K562 (cell line): Measurements from ENCODE around the gene HSPA2. TPM values are rescaled to one million over a fixed set of nuclear protein-coding genes. Genes with fewer than 3 reads are reported as not detected.

Experiments used
- ATAC-seq: fragments of 200-7000 bp; cut with Tn5 transposase; 3 replicates; pipeline ENCODE4 v1.9.1; 2020; ENCODE audit warnings: moderate library complexity
- BruUV-seq: library from RNA; stranded (reverse); fragments of 400-500 nt; replicated peaks from 2 replicates; lab custom pipeline; 2021; lab: Mats Ljungman, UMichigan
- CTCF ChIA-PET: fragments of 300-600 bp; formaldehyde crosslinking; extraction: SDS; loops from one replicate; lab custom pipeline; 2021; ENCODE audit warnings: low intra/inter-chr PET ratio; lab: Yijun Ruan, JAX
- POLR2A ChIA-PET: fragments of 300-600, 350-650 bp; sonication (Branson Sonifier 250); formaldehyde crosslinking; extraction: SDS; loops from one replicate; lab custom pipeline; 2021; ENCODE audit warnings: antibody characterized with exemption, inconsistent platforms; lab: Yijun Ruan, JAX
- DNase-seq, 4 experiments: peaks; one replicate each; pipeline versions ENCODE4 v3.0.0 to v3.0.0-alpha.2; 2011 to 2018; ENCODE audit warnings: low spot score in 3 of 4, mixed read lengths in 3 of 4; ENCODE audit errors: extremely low read depth in 1 of 4
- FAIRE-seq: peaks from 2 replicates; lab custom pipeline; 2011; peaks lifted over from hg19 to GRCh38; lab: Jason Lieb, UNC
- H2AFZ ChIP-seq: 2 replicates; pipeline ENCODE4 v1.6.0; 2011; ENCODE audit warnings: low read depth, low read length, control low read depth, inconsistent platforms
- H3K27ac ChIP-seq: fragments of 200-600 bp; 3 replicates; pipeline ENCODE4 v1.8.0; 2011; ENCODE audit warnings: low read depth, mild to moderate bottlenecking, control low read depth, inconsistent platforms, low read length, moderate library complexity, mixed read lengths; ENCODE audit errors: extremely low read depth
- H3K27me3 ChIP-seq, 2 experiments: fragments of 300-600 bp in 1 of 2; 2 replicates in 1 of 2; 3 replicates in 1 of 2; pipeline versions ENCODE4 v1.6.0 to v1.8.0; 2011; ENCODE audit warnings: inconsistent platforms in 2 of 2, low read length in 2 of 2, mild to moderate bottlenecking in 1 of 2, mixed read lengths in 1 of 2, moderate library complexity in 1 of 2; ENCODE audit not compliant: control insufficient read depth in 2 of 2, insufficient read depth in 2 of 2
- H3K36me3 ChIP-seq: fragments of 300-600 bp; 3 replicates; pipeline ENCODE4 v1.8.0; 2011; ENCODE audit warnings: mild to moderate bottlenecking, low read length, inconsistent platforms; ENCODE audit not compliant: control insufficient read depth, insufficient read depth
- H3K4me1 ChIP-seq, 2 experiments: fragments of 200-600 bp in 1 of 2; replicated peaks in 1 of 2; 2 replicates in 1 of 2; 3 replicates in 1 of 2; pipeline versions ENCODE4 v1.5.1 to v1.8.0; 2011; ENCODE audit warnings: inconsistent platforms in 2 of 2, low read length in 2 of 2, mild to moderate bottlenecking in 1 of 2, mixed read lengths in 1 of 2, moderate library complexity in 1 of 2; ENCODE audit not compliant: control insufficient read depth in 2 of 2, insufficient read depth in 2 of 2
- H3K4me2 ChIP-seq: 2 replicates; pipeline ENCODE4 v1.6.1; 2011; ENCODE audit warnings: low read length, control low read depth, inconsistent platforms, mixed read lengths; ENCODE audit not compliant: insufficient read depth
- H3K4me3 ChIP-seq: fragments of 200-600 bp; sonication (generic), shearing (Covaris generic); 2 replicates; pipeline ENCODE4 v1.5.1; 2016; ENCODE audit warnings: control low read depth, inconsistent platforms
- H3K79me2 ChIP-seq: fragments of 200-600 bp; 3 replicates; pipeline ENCODE4 v1.8.0; 2011; ENCODE audit warnings: low read length, inconsistent platforms; ENCODE audit not compliant: control insufficient read depth, insufficient read depth
- H3K9ac ChIP-seq, 2 experiments: 2 replicates each; pipeline versions ENCODE4 v1.6.0 to v1.6.1; 2011; ENCODE audit warnings: low read depth in 2 of 2, low read length in 2 of 2, control low read depth in 1 of 2, inconsistent platforms in 1 of 2, mild to moderate bottlenecking in 1 of 2, mixed read lengths in 1 of 2; ENCODE audit not compliant: insufficient read depth in 1 of 2
- H3K9me1 ChIP-seq: one replicate; pipeline ENCODE4 v1.6.0; 2011; ENCODE audit warnings: inconsistent platforms, mild to moderate bottlenecking, low read length, moderate library complexity; ENCODE audit not compliant: control insufficient read depth, insufficient read depth
- H3K9me3 ChIP-seq: replicated peaks from 2 replicates; pipeline ENCODE4 v1.5.1; 2011; ENCODE audit warnings: low read depth, low read length, inconsistent platforms; ENCODE audit not compliant: control insufficient read depth, insufficient read depth
- H4K20me1 ChIP-seq: replicated peaks from 2 replicates; pipeline ENCODE4 v1.6.1; 2011; ENCODE audit warnings: low read length, inconsistent platforms, mixed read lengths; ENCODE audit not compliant: control insufficient read depth, insufficient read depth
- CHD2 ChIP-seq: IDR thresholded peaks from 2 replicates; pipeline ENCODE4 v1.6.1; 2011; ENCODE audit warnings: low read depth, low read length
- COPS2 ChIP-seq: fragments of 450-650 bp; conservative IDR thresholded peaks from 2 replicates; pipeline ENCODE4 v1.6.1; 2016; ENCODE audit warnings: mild to moderate bottlenecking, moderate library complexity
- E2F6 ChIP-seq, 2 experiments: IDR thresholded peaks; 2 replicates each; pipeline ENCODE4 v1.6.1; 2011; ENCODE audit warnings: borderline replicate concordance in 1 of 2, control low read depth in 1 of 2, low read depth in 1 of 2, low read length in 1 of 2, mild to moderate bottlenecking in 1 of 2, mixed read lengths in 1 of 2, moderate library complexity in 1 of 2; ENCODE audit not compliant: insufficient read depth in 1 of 2, insufficient read length in 1 of 2, poor library complexity in 1 of 2, severe bottlenecking in 1 of 2; ENCODE audit errors: extremely low read depth in 1 of 2
- HINFP ChIP-seq: fragments of 450-650 bp; conservative IDR thresholded peaks from 2 replicates; pipeline ENCODE4 v1.6.1; 2016; ENCODE audit warnings: missing genetic modification characterization, low read depth, mild to moderate bottlenecking, control low read depth, missing compliant biosample characterization
- IRF9 ChIP-seq: fragments of 450-650 bp; IDR thresholded peaks from 2 replicates; pipeline ENCODE4 v1.6.1; 2016; ENCODE audit warnings: missing biosample characterization, missing genetic modification characterization
- MCM5 ChIP-seq: fragments of 450-650 bp; IDR thresholded peaks from 2 replicates; pipeline ENCODE4 v1.6.1; 2016; ENCODE audit warnings: low read depth
- SAFB ChIP-seq: fragments of 200-400 bp; formaldehyde crosslinking; IDR thresholded peaks from 2 replicates; pipeline ENCODE4 v1.6.1; 2017; ENCODE audit warnings: low read depth, low read length, borderline replicate concordance
- SMARCE1 ChIP-seq: fragments of 450-650 bp; IDR thresholded peaks from 2 replicates; pipeline ENCODE4 v1.7.1; 2016; ENCODE audit warnings: mild to moderate bottlenecking
- TFE3 ChIP-seq: fragments of 450-650 bp; formaldehyde crosslinking; IDR thresholded peaks from 2 replicates; pipeline ENCODE4 v1.4.0; 2020; ENCODE audit warnings: mild to moderate bottlenecking, mixed read lengths
- THAP12 ChIP-seq: fragments of 250-450 bp; sonication (Bioruptor Pico); IDR thresholded peaks from 2 replicates; pipeline ENCODE4 v1.9.0; 2021; ENCODE audit warnings: mild to moderate bottlenecking, inconsistent platforms
- TRIM25 ChIP-seq: fragments of 450-650 bp; IDR thresholded peaks from 2 replicates; pipeline ENCODE4 v1.7.0; 2016; ENCODE audit warnings: borderline replicate concordance
- in situ Hi-C: fragments of 300-500 bp; cut with MboI; formaldehyde crosslinking; loops from 4 replicates; pipeline ENCODE4 v1.15.0; 2018; ENCODE audit warnings: inconsistent platforms, mixed read lengths
- intact Hi-C: fragments of 100-400 bp; cut with micrococcal nuclease; formaldehyde crosslinking; loops from 2 replicates; pipeline ENCODE4 v1.14.2; 2022
- polyA plus RNA-seq, 8 experiments: library from polyadenylated mRNA; depleted of rRNA in 4 of 8; stranded (reverse) in 5 of 8; unstranded in 3 of 8; fragments of >200 nt; fragmentation: Nextera tagmentation in 2 of 8; fragmentation: Illumina TruSeq in 1 of 8; extraction: Ambion mirVana in 2 of 8; extraction: Trizol in 1 of 8; gene quantifications; 2 replicates each; pipeline versions ENCODE4 v1.2.1 to v1.2.3, GENCODE V29; 2011 to 2014; ENCODE audit warnings: inconsistent platforms in 1 of 8, missing spikeins in 1 of 8
- total RNA-seq, 7 experiments: library from RNA; depleted of rRNA in 6 of 7; stranded (reverse); fragments of >200 nt in 6 of 7; fragmentation: Illumina TruSeq in 2 of 7; extraction: Trizol in 2 of 7; gene quantifications; 2 replicates each; pipeline versions ENCODE4 v1.2.1 to v1.2.3, GENCODE V29; 2011 to 2021; ENCODE audit warnings: low replicate concordance in 1 of 7

Gene HSPA2
- total and polyA plus RNA-seq, 9 of the 15 experiments (the other 6 are each of a cell fraction or from before 2014, with no cell fraction given), result not detected

- TF ChIP-seq TRIM25, result no peak
- no peak for TF ChIP-seq MCM5
- TF ChIP-seq TFE3 (CRISPR knock-in tag), result no peak
- no peak for TF ChIP-seq IRF9
Measured at GRCh38 chr14:64493455-64493854, 47.1 kb upstream of the HSPA2 start (continued).

- ATAC-seq (no peak), DNase-seq (no peak), FAIRE-seq (no peak)
- Histone ChIP-seq H3K27me3 (no peaks in the 10 kb centered on the region), H3K27ac (no peak overlapping the region), H3K9me1 (no peaks in the 10 kb centered on the region), H3K36me3 (no peaks in the 10 kb centered on the region), H3K4me2 (no peak overlapping the region), H3K4me3 (no peak overlapping the region), H3K9ac (no peak overlapping the region), H2AFZ (no peak overlapping the region), H3K4me1 (no peaks in the 10 kb centered on the region), H4K20me1 (no peaks in the 10 kb centered on the region), H3K79me2 (no peaks in the 10 kb centered on the region), H3K9me3 (no peaks in the 10 kb centered on the region)
- POLR2A ChIA-PET, result interaction anchor here (0.9 to 1.0 kb wide), 3 partner anchors 8 to 16 kb away, joined by 3 read pairs; partner anchors contain the start of gene ZBTB25
- CTCF ChIA-PET, result no interaction called here
- intact Hi-C loops, result no loop called here
- in situ Hi-C loops, result no loop called here
- BruUV-seq, result no TSS peak
- TF ChIP-seq THAP12 (CRISPR knock-in tag) (no peak), HINFP (tag) (no peak), CHD2 (no peak), SMARCE1 (no peak), COPS2 (no peak), E2F6 (IDR thresholded peaks at IDR 0.05; ENCODE audit: borderline replicate concordance in 1 of 2, extremely low read depth in 1 of 2, insufficient read depth in 1 of 2, insufficient read length in 1 of 2, low read depth in 1 of 2, low read length in 1 of 2, poor library complexity in 1 of 2, severe bottlenecking in 1 of 2) (no peak), SAFB (no peak)
Measured at GRCh38 chr14:64495252-64495651, 45.3 kb upstream of the HSPA2 start.
